Ovary (tissue), 3 donors: ENCODE results near the gene IFIT1.

ENCODE experiments used
- CTCF ChIP-seq, 3 donors: fragments of 450-650 bp in 2 of 3; fragments of 200-600 bp in 1 of 3; IDR thresholded peaks; one replicate each; pipeline versions ENCODE4 v1.5.1 to v1.8.0; 2016 to 2022; ENCODE audit warnings: antibody characterized with exemption in 3 of 3, mild to moderate bottlenecking in 1 of 3
- POLR2A ChIP-seq: fragments of 450-650 bp; IDR thresholded peaks from one replicate; pipeline ENCODE4 v1.6.1; 2017; ENCODE audit warnings: antibody characterized with exemption, mild to moderate bottlenecking, moderate library complexity
- donor health status: DM: no; HTN: no; CAD: no.

- TF ChIP-seq CTCF (IDR thresholded peaks at IDR 0.05) = no peak
- no peak for TF ChIP-seq POLR2A
These were observed 14.5 kb upstream of the IFIT1 start, which contains the start of gene IFIT1B for GRCh38 chr10:89377705-89378637.
